Skeletal muscle tissue (tissue), 4 donors: Measurements from ENCODE around the gene ARAP1. TPM values are rescaled to one million over a fixed set of nuclear protein-coding genes. Genes with fewer than 3 reads are reported as not detected.

Experiments used
- H3K27ac ChIP-seq: one replicate; pipeline ENCODE4 v1.7.0; 2013; ENCODE audit warnings: mild to moderate bottlenecking, low read depth, low read length, inconsistent platforms
- H3K27me3 ChIP-seq, 3 donors: one replicate each; pipeline ENCODE4 v1.7.0; 2013; ENCODE audit warnings: low read length in 3 of 3; ENCODE audit not compliant: control insufficient read depth in 3 of 3, insufficient read depth in 3 of 3
- H3K36me3 ChIP-seq, 3 donors: one replicate each; pipeline ENCODE4 v1.7.0; 2013; ENCODE audit warnings: low read length in 3 of 3; ENCODE audit not compliant: control insufficient read depth in 3 of 3, insufficient read depth in 3 of 3
- H3K4me1 ChIP-seq, 3 donors: one replicate each; pipeline ENCODE4 v1.7.0; 2013; ENCODE audit warnings: low read length in 3 of 3, mild to moderate bottlenecking in 3 of 3; ENCODE audit not compliant: control insufficient read depth in 3 of 3, insufficient read depth in 3 of 3
- H3K4me3 ChIP-seq, 3 donors: one replicate each; pipeline ENCODE4 v1.7.0; 2013; ENCODE audit warnings: low read length in 3 of 3
- H3K9ac ChIP-seq, 3 donors: one replicate each; pipeline ENCODE4 v1.7.0; 2013; ENCODE audit warnings: low read length in 3 of 3, mild to moderate bottlenecking in 3 of 3, moderate library complexity in 2 of 3, low read depth in 1 of 3
- H3K9me3 ChIP-seq, 3 donors: one replicate each; pipeline ENCODE4 v1.7.0; 2013; ENCODE audit warnings: low read length in 3 of 3; ENCODE audit not compliant: control insufficient read depth in 3 of 3
- total RNA-seq: library from RNA; depleted of rRNA; stranded (reverse); fragments of >200 nt; gene quantifications from one replicate; pipeline ENCODE4 v1.2.3, GENCODE V29; 2014
- donor health status: Osteomylitis.

Gene ARAP1
- total RNA-seq, 1 donor from 2014 or later = 98.6 TPM

DNA sequence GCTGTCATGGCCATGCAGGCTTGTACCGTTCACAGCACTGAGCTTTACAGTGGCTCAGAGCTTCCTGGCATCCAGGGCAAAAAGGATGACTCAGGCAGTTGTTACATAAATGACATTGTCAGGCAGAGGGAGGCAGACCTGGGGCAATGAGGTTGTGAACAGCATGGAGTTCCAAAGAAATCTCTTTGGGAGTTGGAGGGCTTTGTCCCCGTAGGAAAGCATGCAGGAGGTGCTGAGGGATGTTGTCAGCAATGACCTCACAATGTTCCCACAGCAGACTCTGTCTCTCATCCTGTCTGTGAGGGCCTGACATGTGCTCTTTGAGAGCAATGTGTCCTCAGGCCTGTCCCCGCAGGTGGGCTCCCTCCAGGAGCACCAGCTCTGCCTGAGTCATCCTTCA lies 52.1 kb downstream of the ARAP1 start:
- Histone ChIP-seq H3K4me1 (peaks cover 13 to 19% (median 17%) of the 10 kb centered on the region in 3 donors), H3K27ac (no peak overlapping the region), H3K27me3 (no peaks in the 10 kb centered on the region), H3K4me3 (no peak overlapping the region), H3K9me3 (no peaks in the 10 kb centered on the region), H3K36me3 (peaks cover 65 to 76% (median 74%) of the 10 kb centered on the region in 3 donors), H3K9ac (no peak overlapping the region)

DNA sequence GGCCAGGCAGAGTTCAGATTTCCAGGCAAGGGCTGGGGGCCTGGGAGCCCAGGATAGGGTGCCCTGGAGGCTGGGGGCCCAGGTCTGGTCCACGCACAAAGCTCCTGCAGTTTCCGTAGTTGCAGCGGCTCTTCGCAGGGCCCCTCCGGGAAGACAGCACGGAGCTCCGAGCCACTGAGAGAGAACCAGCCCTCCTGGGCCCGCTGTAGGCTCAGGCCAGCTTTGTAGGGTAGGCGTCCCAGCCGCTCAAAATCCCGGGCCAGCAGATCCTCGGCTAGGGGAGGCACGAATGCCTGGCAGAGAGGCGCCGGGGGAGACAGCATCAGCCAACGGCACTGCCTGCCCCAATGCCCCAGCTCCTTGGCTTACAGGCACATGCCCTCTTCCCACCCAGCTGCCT lies 54.4 kb downstream of the ARAP1 start:
- no peaks in the 10 kb centered on the region for H3K9me3 ChIP-seq
- H3K36me3 ChIP-seq = peaks cover 80 to 90% (median 89%) of the 10 kb centered on the region in 3 donors
- no peak overlapping the region for H3K9ac ChIP-seq
- no peaks in the 10 kb centered on the region for H3K27me3 ChIP-seq
- no peak overlapping the region for H3K27ac ChIP-seq
- H3K4me3 ChIP-seq = no peak overlapping the region
- peaks cover 4 to 10% (median 9%) of the 10 kb centered on the region in 3 donors for H3K4me1 ChIP-seq

DNA sequence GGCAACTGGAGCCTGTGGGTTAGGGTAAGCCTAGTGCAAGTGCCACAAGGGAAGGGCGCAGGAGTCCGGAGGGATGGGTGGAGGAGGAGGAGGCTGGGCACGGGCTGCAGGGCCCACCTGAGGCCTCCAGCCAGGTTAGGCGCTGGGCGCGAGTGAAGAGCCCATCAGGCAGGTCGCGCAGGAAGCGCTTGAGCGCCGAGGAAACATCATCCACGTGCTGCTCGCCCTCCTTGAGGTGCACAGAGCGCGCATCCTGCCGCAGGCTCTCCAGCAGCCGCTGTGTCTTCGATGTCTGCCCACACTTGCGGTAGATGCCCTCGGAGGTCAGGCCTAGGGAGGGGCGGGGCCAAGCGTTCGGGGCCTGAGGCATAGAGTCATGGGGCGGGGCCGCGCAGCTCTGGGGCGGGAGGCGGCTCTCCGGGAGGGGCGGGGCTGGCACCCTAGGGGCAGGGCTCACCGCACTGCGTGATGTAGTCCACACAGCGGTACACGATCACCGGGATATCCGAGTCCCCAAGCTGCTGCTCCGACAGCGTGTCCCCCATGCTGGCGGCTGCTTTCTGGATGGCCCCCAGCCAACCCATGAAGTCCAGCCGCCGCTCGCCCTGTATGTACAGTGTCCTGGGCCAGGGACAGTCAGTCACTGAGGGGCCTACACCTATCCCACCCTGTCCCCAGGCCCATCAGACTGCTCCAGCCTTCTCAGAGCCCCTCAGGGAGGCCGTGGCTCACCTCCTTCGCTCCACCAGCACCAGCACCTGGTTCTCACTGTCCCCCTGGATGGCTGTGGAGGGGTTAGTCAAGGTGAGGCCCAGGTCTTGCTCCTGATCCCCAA lies 55.1 kb downstream of the ARAP1 start:
- Histone ChIP-seq H3K27me3 (no peaks in the 10 kb centered on the region), H3K27ac (no peak overlapping the region), H3K4me1 (peaks cover 0 to 9% (median 3%) of the 10 kb centered on the region in 3 donors), H3K9me3 (no peaks in the 10 kb centered on the region), H3K36me3 (peaks cover 81 to 93% (median 91%) of the 10 kb centered on the region in 3 donors), H3K9ac (no peak overlapping the region), H3K4me3 (no peak overlapping the region)

DNA sequence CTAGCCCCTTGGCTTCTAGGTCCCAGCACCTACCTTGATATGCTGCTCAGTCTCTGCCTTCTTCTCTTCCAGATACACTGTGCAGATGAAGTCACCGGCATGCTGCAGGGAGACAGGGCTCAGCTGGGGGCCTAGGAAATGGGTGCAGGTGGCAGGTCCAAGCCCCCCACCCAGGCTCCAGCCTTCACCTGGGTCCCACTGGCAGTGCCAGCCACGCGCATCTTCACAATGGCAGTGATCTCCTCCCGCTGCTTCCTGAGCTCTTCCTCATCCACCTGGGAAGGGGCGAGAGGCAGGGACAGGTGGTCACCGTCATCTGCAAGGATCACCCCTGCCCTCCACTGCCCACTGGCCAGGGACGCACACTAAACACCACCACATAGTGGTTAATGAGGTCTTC lies 56.9 kb downstream of the ARAP1 start:
- H3K36me3 ChIP-seq = peaks cover 81 to 89% (median 87%) of the 10 kb centered on the region in 3 donors
- no peak overlapping the region for H3K4me3 ChIP-seq

DNA sequence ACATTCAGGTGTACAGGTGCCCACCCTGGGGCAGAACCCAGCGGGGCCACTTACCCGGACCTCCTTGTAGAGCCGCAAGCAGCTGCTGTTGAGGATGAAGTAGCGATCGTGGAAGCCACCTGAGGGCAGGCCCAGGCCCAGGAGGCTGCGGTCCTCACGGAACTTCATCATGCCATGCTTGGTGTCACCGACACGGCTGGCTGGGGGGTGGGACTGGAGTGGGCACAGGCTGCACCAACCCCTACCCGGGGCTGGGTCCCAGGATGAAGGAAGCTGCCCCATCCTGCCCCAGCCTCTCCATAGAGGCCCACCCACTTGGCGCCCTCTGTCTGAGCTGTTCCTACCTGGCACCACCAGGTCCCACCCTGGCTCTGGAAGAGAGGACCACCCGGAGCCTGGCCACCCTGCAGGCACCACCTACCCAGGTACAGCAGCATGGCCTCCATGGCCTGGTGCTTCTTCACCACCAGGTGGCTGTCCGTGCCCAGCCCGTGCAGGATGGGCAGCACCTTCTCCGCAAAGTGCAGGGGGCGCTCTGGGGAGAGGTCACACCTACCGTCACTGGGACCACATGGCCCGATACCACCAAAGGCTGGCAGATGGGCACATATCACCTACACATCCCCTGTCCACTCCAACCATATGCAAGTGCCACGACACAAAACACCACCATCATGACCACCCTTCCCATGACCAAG lies 58.8 kb downstream of the ARAP1 start:
- Histone ChIP-seq H3K4me1 (peaks cover 0 to 2% (median 0%) of the 10 kb centered on the region in 3 donors), H3K9me3 (no peaks in the 10 kb centered on the region), H3K9ac (no peak overlapping the region), H3K4me3 (no peak overlapping the region), H3K36me3 (peaks cover 83 to 89% (median 87%) of the 10 kb centered on the region in 3 donors), H3K27me3 (no peaks in the 10 kb centered on the region), H3K27ac (no peak overlapping the region)

More for the DNA sequence above, 56.9 kb downstream of the ARAP1 start:
- no peaks in the 10 kb centered on the region for H3K9me3 ChIP-seq
- no peak overlapping the region for H3K27ac ChIP-seq
- no peak overlapping the region for H3K9ac ChIP-seq
- no peaks in the 10 kb centered on the region for H3K27me3 ChIP-seq
- H3K4me1 ChIP-seq = peaks cover 0 to 8% (median 0%) of the 10 kb centered on the region in 3 donors

DNA sequence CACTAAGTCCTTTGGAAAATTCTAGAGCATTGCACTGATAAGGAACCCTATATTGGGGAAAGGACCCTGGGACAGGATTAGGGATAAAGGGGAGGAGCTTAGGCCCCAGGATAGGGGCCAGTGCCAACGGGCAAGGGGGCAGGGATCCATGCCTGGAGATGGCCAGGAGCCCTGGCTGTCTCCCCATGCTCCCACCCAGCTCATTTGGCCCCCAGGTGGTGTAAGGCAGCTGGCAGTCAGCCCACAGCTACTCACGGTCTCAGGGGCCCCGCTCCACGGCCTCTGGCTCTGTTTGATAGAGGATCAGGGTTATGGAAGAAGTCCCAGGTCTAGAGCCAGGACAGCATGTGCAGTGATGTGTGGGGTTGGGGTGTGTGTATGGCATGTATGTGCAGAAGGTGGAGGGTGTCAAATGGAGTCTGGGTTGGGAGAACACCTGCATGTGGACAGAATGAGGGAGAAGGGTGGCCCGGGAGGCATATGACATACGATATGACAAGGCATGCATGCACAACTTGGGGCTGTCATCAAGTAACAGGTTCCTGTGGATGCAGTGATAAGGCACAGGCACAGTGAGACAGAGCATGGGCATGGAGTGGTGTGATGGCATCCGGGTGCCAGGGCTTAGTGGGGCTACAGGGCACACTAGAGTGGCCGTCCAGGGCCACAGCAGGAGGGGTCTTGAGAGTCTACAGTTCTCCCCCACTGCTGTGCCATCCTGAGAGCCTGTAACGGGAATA lies 59.5 kb downstream of the ARAP1 start:
- H3K27ac ChIP-seq = no peak overlapping the region
- H3K4me3 ChIP-seq = no peak overlapping the region
- H3K36me3 ChIP-seq = peaks cover 81 to 87% (median 86%) of the 10 kb centered on the region in 3 donors
- no peaks in the 10 kb centered on the region for H3K9me3 ChIP-seq
- no peak overlapping the region for H3K9ac ChIP-seq
- H3K4me1 ChIP-seq = peaks cover 0 to 2% (median 0%) of the 10 kb centered on the region in 3 donors
- H3K27me3 ChIP-seq = no peaks in the 10 kb centered on the region

DNA sequence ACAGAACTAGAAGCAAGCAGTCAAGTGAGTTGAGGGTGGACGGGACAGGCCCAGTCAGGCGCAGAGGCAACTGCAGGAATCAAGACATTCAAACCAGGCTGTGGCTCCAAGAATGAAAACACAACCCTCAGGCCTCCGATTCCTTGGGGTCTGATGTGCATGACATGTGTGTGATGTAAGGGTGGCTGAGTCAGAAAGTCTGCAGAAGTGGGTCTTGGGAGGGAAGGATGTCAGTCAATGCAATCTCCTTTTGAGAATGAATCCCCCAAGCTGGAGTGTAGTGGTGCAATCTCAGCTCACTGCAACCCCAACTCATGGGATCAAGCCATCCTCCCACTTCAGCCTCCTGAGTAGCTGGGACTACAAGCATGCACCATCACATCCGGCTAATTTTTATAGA lies 62.0 kb downstream of the ARAP1 start:
- Histone ChIP-seq H3K36me3 (peaks cover 68 to 76% (median 74%) of the 10 kb centered on the region in 3 donors), H3K4me3 (no peak overlapping the region), H3K4me1 (peaks cover 0 to 9% (median 4%) of the 10 kb centered on the region in 3 donors), H3K27ac (no peak overlapping the region), H3K27me3 (no peaks in the 10 kb centered on the region), H3K9ac (no peak overlapping the region), H3K9me3 (no peaks in the 10 kb centered on the region)

DNA sequence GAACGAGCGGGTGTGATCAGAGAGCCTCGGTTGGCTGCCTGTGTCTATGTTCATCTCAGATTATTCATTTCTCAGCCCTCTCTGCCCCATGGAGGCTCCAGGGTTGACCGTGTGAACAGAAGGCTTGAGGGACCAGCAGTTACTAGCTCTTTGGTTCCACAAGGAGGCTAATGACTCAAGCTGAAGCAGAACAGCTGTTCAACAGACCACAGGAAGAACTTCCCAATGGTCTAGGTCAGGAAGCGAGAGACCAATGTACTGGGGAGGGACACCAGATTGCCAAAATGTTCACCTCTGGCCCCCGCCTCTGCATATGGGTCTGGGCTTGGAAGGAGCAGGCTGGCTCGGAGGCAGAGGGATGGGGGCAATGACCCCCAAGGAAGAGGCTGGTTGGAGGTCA lies 63.3 kb downstream of the ARAP1 start:
- no peak overlapping the region for H3K4me3 ChIP-seq
- H3K4me1 ChIP-seq = peaks cover 7 to 17% (median 16%) of the 10 kb centered on the region in 3 donors
- H3K27ac ChIP-seq = no peak overlapping the region
- H3K27me3 ChIP-seq = no peaks in the 10 kb centered on the region
- H3K36me3 ChIP-seq = peaks cover 61 to 69% (median 64%) of the 10 kb centered on the region in 3 donors
- H3K9me3 ChIP-seq = no peaks in the 10 kb centered on the region
- no peak overlapping the region for H3K9ac ChIP-seq

DNA sequence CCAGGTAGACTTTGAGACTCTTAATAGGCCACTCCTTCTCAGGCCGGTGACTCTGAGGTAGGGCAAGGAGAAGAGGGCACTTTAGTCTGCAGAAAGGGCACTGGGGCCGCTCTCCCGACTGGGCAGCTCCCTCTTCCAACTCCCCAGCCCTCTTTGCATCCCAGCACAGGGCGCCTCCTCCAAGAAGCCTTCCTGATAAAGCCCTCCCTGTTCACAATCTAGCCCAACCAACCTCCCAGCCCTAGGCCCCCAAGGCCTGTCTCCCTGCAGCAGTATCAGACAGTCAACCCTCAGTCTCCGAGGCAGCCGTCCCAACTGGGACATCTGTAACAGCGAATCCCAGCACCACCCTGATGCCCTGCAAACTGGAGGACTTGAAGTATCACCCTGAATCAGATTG lies 63.7 kb downstream of the ARAP1 start:
- Histone ChIP-seq H3K27ac (no peak overlapping the region), H3K36me3 (peaks cover 59 to 67% (median 60%) of the 10 kb centered on the region in 3 donors), H3K27me3 (no peaks in the 10 kb centered on the region), H3K4me1 (peaks cover 9 to 21% (median 17%) of the 10 kb centered on the region in 3 donors), H3K4me3 (no peak overlapping the region), H3K9me3 (no peaks in the 10 kb centered on the region), H3K9ac (no peak overlapping the region)
